ENCODE measurements around the gene ASCC1. TPM values are rescaled to one million over a fixed set of nuclear protein-coding genes. Genes with fewer than 3 reads are reported as not detected.
"Not testable (repeated sequence)": the region's sequence is repeated elsewhere in the genome, so short reads cannot be mapped to it uniquely, and the experiment has no call there.

Gene ASCC1
- total RNA-seq, 2 experiments from 2014 or later, result 50.9 to 52.5 TPM

DNA sequence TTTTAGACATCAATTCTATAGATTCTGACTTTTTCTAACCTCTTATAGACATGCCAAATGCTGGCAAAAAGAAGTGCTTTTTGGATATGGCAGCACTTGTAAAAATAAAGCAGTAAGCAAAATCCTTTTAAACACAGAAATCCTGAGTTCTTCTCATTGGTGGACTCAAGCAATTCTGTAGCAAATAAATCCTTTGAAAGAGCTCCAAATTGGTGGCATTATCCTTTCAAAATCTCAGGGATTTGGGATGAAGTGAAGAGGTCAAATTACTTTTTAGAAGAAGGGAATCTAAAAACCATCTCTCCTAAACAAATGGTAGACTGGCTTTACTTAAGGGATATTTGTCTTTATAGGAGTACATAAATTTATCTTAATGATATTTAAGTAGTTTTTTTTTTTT lies 17.5 kb upstream of the ASCC1 start:
- Mint-ChIP-seq H3K4me1 (ENCODE audit: low read depth) (peaks cover 12% of the 10 kb centered on the region), H3K4me3 (no peak overlapping the region), H3K27me3 (no peaks in the 10 kb centered on the region), H3K27ac (no peak overlapping the region), H3K9me3 (no peaks in the 10 kb centered on the region), H3K36me3 (peaks cover 45% of the 10 kb centered on the region)
- intact Hi-C loops (cut with micrococcal nuclease), result no loop called here
- ChIA-PET POLR2A (no interaction called here), CTCF (interaction anchor here (0.5 to 1.4 kb wide), 2 partner anchors 8 to 103 kb away, joined by 3 to 4 read pairs; no protein-coding TSS in a partner anchor)
- no peak for DNase-seq

DNA sequence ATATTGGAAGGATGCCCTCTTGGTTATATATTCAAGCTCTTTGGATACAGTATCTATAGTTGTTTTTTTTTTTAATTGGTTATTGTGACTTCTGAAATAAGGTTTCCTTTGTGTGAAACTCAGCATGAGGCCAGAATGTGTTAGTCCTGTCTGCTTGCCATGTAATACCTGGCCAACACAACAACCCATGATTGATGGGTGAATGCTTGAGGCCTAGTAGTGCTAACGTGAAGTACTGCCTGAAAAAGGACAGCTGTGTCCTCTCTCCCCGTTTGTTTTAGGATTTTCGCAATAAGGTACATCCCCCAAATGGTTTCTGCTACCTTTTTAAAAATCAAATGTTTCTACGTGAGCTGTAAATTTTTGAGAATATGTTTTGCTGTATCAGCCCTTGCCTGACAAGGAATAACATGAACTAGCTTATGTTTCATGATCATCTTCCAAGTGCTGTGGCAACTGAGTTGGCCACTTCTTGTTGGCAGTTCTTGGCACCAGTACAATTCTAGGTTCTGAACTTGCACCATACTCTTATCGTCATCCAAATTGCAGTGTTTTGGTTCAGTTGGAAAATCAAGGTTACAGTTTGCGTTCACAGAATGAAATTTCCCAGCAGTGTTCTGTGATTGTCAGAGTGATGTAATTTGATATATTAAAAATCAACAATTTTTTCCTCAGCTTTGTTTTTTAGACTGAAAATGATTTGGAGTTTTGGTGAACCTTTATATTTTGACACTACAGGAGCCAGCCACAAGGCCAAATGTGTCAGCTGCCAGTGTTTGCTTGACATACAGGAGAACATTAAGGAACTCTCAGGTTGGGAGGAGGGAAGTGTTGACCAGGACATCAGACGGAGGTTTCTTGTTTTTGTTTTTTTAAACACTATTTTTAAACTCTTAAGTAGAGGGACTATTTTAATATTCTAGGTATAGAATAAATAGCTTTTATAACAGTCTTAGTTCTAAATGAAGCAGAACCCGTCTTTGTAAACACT lies 13.5 kb upstream of the ASCC1 start:
- Mint-ChIP-seq H3K36me3 (peaks cover 37% of the 10 kb centered on the region), H3K9me3 (no peaks in the 10 kb centered on the region), H3K27me3 (no peaks in the 10 kb centered on the region), H3K4me1 (ENCODE audit: low read depth) (peaks cover 32% of the 10 kb centered on the region), H3K4me3 (no peak overlapping the region), H3K27ac (peak overlapping the region; percentile 19)
- no peak for DNase-seq
- intact Hi-C loops (cut with micrococcal nuclease), result no loop called here
- CTCF ChIA-PET, result interaction anchor here (0.6 to 1.7 kb wide), 8 partner anchors 15 to 335 kb away, joined by 3 to 5 read pairs (median 4); no protein-coding TSS in a partner anchor
- POLR2A ChIA-PET, result interaction anchor here (1.3 to 1.4 kb wide), 2 partner anchors 18 to 44 kb away, joined by 4 read pairs; partner anchors contain the start of gene DDIT4

GRCh38 chr10:72228318-72228751 lies 12.3 kb upstream of the ASCC1 start:
- Mint-ChIP-seq H3K36me3 (peaks cover 37% of the 10 kb centered on the region), H3K9me3 (no peaks in the 10 kb centered on the region), H3K4me1 (ENCODE audit: low read depth) (peaks cover 41% of the 10 kb centered on the region), H3K4me3 (no peak overlapping the region), H3K27me3 (no peaks in the 10 kb centered on the region), H3K27ac (no peak overlapping the region)
- ChIA-PET POLR2A (interaction anchor here (1.3 to 1.4 kb wide), 2 partner anchors 20 to 46 kb away, joined by 4 read pairs; partner anchors contain the start of gene DDIT4), CTCF (interaction anchor here (0.7 to 1.5 kb wide), 5 partner anchors 33 to 334 kb away, joined by 3 to 5 read pairs (median 4); no protein-coding TSS in a partner anchor)
- DNase-seq, result no peak
- intact Hi-C loops (cut with micrococcal nuclease), result no loop called here

DNA sequence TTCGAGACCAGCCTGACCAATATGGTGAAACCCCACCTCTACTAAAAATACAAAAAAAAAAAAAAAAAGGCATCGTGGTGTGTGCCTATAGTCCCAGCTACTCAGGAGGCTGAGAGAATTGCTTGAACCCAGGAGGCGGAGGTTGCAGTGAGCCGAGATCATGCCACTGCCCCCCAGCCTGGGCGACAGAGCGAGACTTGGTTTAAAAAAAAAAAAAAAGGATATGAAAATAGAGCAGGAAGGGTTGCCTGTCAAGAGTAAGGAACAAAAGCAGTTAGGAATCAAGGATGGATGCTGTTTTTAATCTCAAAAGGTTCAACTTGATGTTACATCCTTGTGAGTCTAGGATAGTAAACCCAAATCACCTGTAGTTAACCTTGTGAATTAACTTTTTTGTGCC lies 11.8 kb upstream of the ASCC1 start:
- H3K4me1 Mint-ChIP-seq (ENCODE audit: low read depth), result peaks cover 47% of the 10 kb centered on the region
- H3K36me3 Mint-ChIP-seq, result peaks cover 33% of the 10 kb centered on the region
- H3K27ac Mint-ChIP-seq, result no peak overlapping the region
- no peak overlapping the region for H3K4me3 Mint-ChIP-seq
- H3K9me3 Mint-ChIP-seq, result no peaks in the 10 kb centered on the region
- POLR2A ChIA-PET, result interaction anchor here (1.4 kb wide), 1 partner anchor 20 kb away, joined by 4 read pairs; no protein-coding TSS in a partner anchor
- H3K27me3 Mint-ChIP-seq, result no peaks in the 10 kb centered on the region
- intact Hi-C loops (cut with micrococcal nuclease), result no loop called here
- DNase-seq, result no peak
- CTCF ChIA-PET, result interaction anchor here (1.2 kb wide), 1 partner anchor 333 kb away, joined by 4 read pairs; no protein-coding TSS in a partner anchor

DNA sequence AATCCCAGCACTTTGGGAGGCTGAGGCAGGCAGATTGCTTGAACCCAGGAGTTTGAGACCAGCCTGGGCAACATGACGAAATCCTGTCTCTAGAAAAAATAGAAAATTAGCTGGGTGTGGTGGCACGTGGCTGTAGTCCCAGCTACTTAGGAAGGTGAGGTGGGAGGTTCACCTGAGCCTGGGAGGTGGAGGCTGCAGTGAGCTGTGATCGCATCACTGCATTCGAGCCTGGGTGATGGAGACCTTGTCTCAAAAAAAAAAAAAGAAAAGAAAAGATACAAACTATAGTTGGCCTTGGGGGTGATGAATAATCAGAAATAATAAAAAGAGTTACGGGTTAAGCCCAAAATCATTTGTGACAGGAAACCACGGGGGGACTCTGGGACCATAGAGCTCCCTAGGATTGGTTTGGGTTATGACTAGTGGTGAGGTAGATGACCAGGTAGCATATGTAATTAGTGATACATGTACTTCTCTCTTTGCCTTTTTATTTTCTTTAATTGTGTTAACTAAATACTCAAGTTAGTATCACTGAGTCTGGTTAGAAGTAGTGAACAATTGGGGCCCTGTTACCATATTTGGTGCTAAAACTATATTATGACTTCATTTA lies 10.4 kb upstream of the ASCC1 start:
- no peak for DNase-seq
- Mint-ChIP-seq H3K27me3 (no peaks in the 10 kb centered on the region), H3K36me3 (peaks cover 33% of the 10 kb centered on the region), H3K4me3 (no peak overlapping the region), H3K27ac (peak overlapping the region; percentile 72), H3K9me3 (no peaks in the 10 kb centered on the region), H3K4me1 (ENCODE audit: low read depth) (peaks cover 51% of the 10 kb centered on the region)
- CTCF ChIA-PET, result interaction anchor here (0.6 to 7.2 kb wide), 6 partner anchors 11 to 178 kb away, joined by 3 to 87 read pairs (median 4); partner anchors contain the start of genes ANAPC16 and ASCC1
- POLR2A ChIA-PET, result interaction anchor here (0.8 kb wide), 1 partner anchor 22 kb away, joined by 4 read pairs; no protein-coding TSS in a partner anchor
- intact Hi-C loops (cut with micrococcal nuclease), result no loop called here

GRCh38 chr10:72224191-72224590 lies 8.1 kb upstream of the ASCC1 start:
- H3K27me3 Mint-ChIP-seq; intact Hi-C loops (cut with micrococcal nuclease); H3K9me3 Mint-ChIP-seq; H3K4me3 Mint-ChIP-seq; DNase-seq: not testable (repeated sequence)
- H3K27ac Mint-ChIP-seq, result peak overlapping the region; percentile 89
- ChIA-PET POLR2A (interaction anchor here (0.9 to 1.3 kb wide), 3 partner anchors 24 to 135 kb away, joined by 3 to 6 read pairs (median 3); no protein-coding TSS in a partner anchor), CTCF (interaction anchor here (0.6 to 7.2 kb wide), 12 partner anchors 8 to 176 kb away, joined by 3 to 87 read pairs (median 3); no protein-coding TSS in a partner anchor)
- H3K36me3 Mint-ChIP-seq, result peaks cover 28% of the 10 kb centered on the region
- peaks cover 53% of the 10 kb centered on the region for H3K4me1 Mint-ChIP-seq (ENCODE audit: low read depth)

DNA sequence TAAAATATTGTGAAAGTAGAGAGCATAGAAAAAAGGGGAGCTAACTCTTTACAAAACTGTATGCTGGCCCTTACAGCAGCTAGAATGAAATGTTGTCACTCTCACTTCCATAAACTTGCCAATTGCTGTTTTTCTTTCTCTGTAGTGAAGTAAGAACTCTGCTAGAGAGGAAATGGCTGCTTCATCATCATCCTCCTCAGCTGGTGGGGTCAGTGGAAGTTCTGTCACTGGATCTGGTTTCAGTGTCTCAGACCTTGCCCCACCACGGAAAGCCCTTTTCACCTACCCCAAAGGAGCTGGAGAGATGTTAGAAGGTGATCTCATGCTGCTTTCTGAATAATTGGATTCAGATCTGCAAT lies 7.6 kb upstream of the ASCC1 start:
- intact Hi-C loops (cut with micrococcal nuclease), result loop anchor here (1.0 to 2.0 kb wide), 3 partner anchors 97 to 327 kb away; no protein-coding TSS in a partner anchor
- ChIA-PET CTCF (interaction anchor here (0.6 to 7.2 kb wide), 15 partner anchors 9 to 175 kb away, joined by 3 to 87 read pairs (median 3); no protein-coding TSS in a partner anchor), POLR2A (interaction anchor here (0.9 to 1.3 kb wide), 3 partner anchors 24 to 134 kb away, joined by 3 to 6 read pairs (median 3); no protein-coding TSS in a partner anchor)
- DNase-seq, result peak; percentile 41
- no peak overlapping the region for H3K4me3 Mint-ChIP-seq
- H3K27me3 Mint-ChIP-seq, result no peaks in the 10 kb centered on the region
- peaks cover 29% of the 10 kb centered on the region for H3K36me3 Mint-ChIP-seq
- H3K4me1 Mint-ChIP-seq (ENCODE audit: low read depth), result peaks cover 56% of the 10 kb centered on the region
- H3K27ac Mint-ChIP-seq, result peak overlapping the region; percentile 89
- H3K9me3 Mint-ChIP-seq, result no peaks in the 10 kb centered on the region

GRCh38 chr10:72221278-72221677 lies 5.2 kb upstream of the ASCC1 start:
- CTCF ChIA-PET, result interaction anchor here (0.6 to 7.2 kb wide), 8 partner anchors 17 to 325 kb away, joined by 3 to 87 read pairs (median 6); no protein-coding TSS in a partner anchor
- Mint-ChIP-seq H3K4me3 (no peak overlapping the region), H3K9me3 (no peaks in the 10 kb centered on the region), H3K4me1 (ENCODE audit: low read depth) (peaks cover 56% of the 10 kb centered on the region), H3K36me3 (peaks cover 35% of the 10 kb centered on the region), H3K27me3 (no peaks in the 10 kb centered on the region), H3K27ac (no peak overlapping the region)
- no peak for DNase-seq
- intact Hi-C loops (cut with micrococcal nuclease), result no loop called here
- POLR2A ChIA-PET, result interaction anchor here (0.6 to 1.4 kb wide), 2 partner anchors 54 to 145 kb away, joined by 4 read pairs; no protein-coding TSS in a partner anchor

GRCh38 chr10:72220637-72221036 lies 4.6 kb upstream of the ASCC1 start:
- ChIA-PET CTCF (interaction anchor here (0.6 to 7.2 kb wide), 5 partner anchors 52 to 172 kb away, joined by 3 to 87 read pairs (median 37); no protein-coding TSS in a partner anchor), POLR2A (interaction anchor here (0.6 kb wide), 1 partner anchor 144 kb away, joined by 4 read pairs; no protein-coding TSS in a partner anchor)
- H3K4me1 Mint-ChIP-seq (ENCODE audit: low read depth), result peaks cover 55% of the 10 kb centered on the region
- H3K27ac Mint-ChIP-seq, result peak overlapping the region; percentile 29
- H3K36me3 Mint-ChIP-seq, result peaks cover 35% of the 10 kb centered on the region
- H3K9me3 Mint-ChIP-seq, result no peaks in the 10 kb centered on the region
- H3K27me3 Mint-ChIP-seq, result no peaks in the 10 kb centered on the region
- H3K4me3 Mint-ChIP-seq, result no peak overlapping the region
- intact Hi-C loops (cut with micrococcal nuclease), result no loop called here
- no peak for DNase-seq

DNA sequence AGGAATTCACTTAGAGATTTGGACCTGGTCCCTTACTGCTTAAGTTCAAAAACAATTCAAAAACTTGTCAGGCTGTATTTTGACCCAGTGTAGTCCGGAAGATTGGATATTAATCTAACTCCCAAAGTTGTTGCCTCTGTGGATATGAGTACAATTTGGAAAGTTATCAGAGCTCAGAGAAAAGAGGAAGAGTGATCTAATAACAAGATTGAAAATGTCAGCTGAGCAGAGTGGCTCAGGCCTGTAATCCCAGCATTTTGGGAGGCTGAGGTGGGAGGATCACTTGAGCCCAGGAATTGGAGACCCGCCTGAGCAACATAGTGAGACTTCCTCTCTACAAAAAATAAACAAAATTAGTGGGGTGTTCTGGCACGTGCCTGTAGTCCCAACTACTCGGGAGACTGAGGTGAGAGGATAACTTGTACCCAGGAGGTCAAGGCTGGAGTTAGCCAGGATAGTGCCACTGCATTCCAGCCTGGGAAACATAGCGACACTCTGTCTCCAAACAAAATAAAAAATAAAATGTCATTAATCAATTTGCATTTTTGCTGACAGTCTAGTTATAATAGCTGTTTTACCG lies 3.2 kb upstream of the ASCC1 start:
- no peak for DNase-seq
- H3K36me3 Mint-ChIP-seq, result peaks cover 30% of the 10 kb centered on the region
- ChIA-PET CTCF (interaction anchor here (0.7 to 1.9 kb wide), 14 partner anchors 42 to 171 kb away, joined by 3 to 10 read pairs (median 4); partner anchors contain the start of gene DDIT4), POLR2A (interaction anchor here (0.8 to 4.9 kb wide), 7 partner anchors 42 to 116 kb away, joined by 3 to 31 read pairs (median 5); partner anchors contain the start of gene DDIT4)
- intact Hi-C loops (cut with micrococcal nuclease), result loop anchor here (2.0 kb wide), 3 partner anchors 29 to 115 kb away; no protein-coding TSS in a partner anchor
- no peaks in the 10 kb centered on the region for H3K27me3 Mint-ChIP-seq
- H3K27ac Mint-ChIP-seq, result peak overlapping the region; percentile 90
- no peaks in the 10 kb centered on the region for H3K9me3 Mint-ChIP-seq
- peak overlapping the region; percentile 65 for H3K4me3 Mint-ChIP-seq
- peaks cover 61% of the 10 kb centered on the region for H3K4me1 Mint-ChIP-seq (ENCODE audit: low read depth)
